Heart left ventricle (tissue), 13 donors: Measurements from ENCODE around the gene PLEKHB2.
"Not testable (repeated sequence)": the region's sequence is repeated elsewhere in the genome, so short reads cannot be mapped to it uniquely, and the experiment has no call there.

Experiments
- CTCF ChIP-seq, 12 donors: fragments of 200-600 bp; sonication (generic) in 4 of 12; IDR thresholded peaks; one replicate each; pipeline versions ENCODE4 v1.5.0 to v1.8.0; 2018 to 2022; ENCODE audit warnings: antibody characterized with exemption in 12 of 12, mild to moderate bottlenecking in 5 of 12
- POLR2A ChIP-seq, 2 donors: fragments of 450-650 bp; IDR thresholded peaks; one replicate each; pipeline ENCODE4 v1.6.1; 2017; ENCODE audit warnings: antibody characterized with exemption in 2 of 2, mild to moderate bottlenecking in 2 of 2, moderate library complexity in 2 of 2
- donor health status: ischemic (EF 13 %, LVEDD 7.1; RV severe dilation, severe dysfunction).
- donor health status: DM: no; HTN: yes; CAD: no.
- donor health status: DM: no; HTN: no; CAD: no.
- donor health status: ischemic (EF 25% LVEDD 6.9; RV normal size, moderate dysfunction).
- donor health status: ischemic (EF 25% LVEDD 5.7; RV mildly dilated, moderate dysfunction).
- donor health status: ischemic (EF 35%, LVEDD 5.7; RV mildly dilated, moderate dysfunction).
- donor health status: nonischemic (EF 11% LVEDD 7.7; RV severe dilation, severe dysfunction).
- donor health status: DM: yes; HTN: yes; CAD: no.
- donor health status: PGD.
- donor health status: ischemic (EF 29% LVEDD 5.4; RV normal size, mild dysfunction).
- donor health status: nonischemic (EF 23%, LVEDD 6.1; RV moderate dilation, normal function).

GRCh38 chr2:131178721-131179418 lies 73.7 kb downstream of the PLEKHB2 start:
- not testable (repeated sequence) for TF ChIP-seq CTCF, POLR2A (IDR thresholded peaks at IDR 0.05)
